Activated CD4-positive, alpha-beta T cell treated with anti-CD3 and anti-CD28 coated beads for 48 hours (primary cell): ENCODE data around the gene OR3A2.
"Not testable (repeated sequence)": the region's sequence is repeated elsewhere in the genome, so short reads cannot be mapped to it uniquely, and the experiment has no call there.

Source experiments
- DNase-seq: peaks from one replicate; pipeline ENCODE4 v3.0.0-alpha.2; 2020

The OR3A2 gene

GRCh38 chr17:3282901-3283300, 103.2 kb downstream of the OR3A2 start:
- DNase-seq: no peak

DNA sequence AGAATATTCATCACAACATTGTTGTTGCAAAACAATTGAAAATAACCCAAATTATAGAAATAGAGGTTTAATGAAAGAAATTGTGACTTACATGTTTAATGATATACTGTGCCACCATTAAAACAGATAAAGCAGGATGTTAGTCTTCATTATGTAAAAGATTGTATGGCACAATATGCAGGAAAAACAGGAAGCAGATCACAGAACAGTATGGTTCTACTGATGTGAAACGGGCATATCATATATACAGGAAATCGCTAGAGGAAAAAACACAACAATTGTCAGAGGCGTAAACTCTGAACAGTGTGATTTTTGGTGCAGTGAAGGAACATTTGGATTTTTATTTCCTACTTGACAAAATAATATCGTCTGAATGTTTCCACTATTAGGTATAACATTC, 110.0 kb downstream of the OR3A2 start:
- no peak for DNase-seq

- DNase-seq: no peak
Measured at GRCh38 chr17:3271072-3271848, 114.8 kb downstream of the OR3A2 start.

DNA sequence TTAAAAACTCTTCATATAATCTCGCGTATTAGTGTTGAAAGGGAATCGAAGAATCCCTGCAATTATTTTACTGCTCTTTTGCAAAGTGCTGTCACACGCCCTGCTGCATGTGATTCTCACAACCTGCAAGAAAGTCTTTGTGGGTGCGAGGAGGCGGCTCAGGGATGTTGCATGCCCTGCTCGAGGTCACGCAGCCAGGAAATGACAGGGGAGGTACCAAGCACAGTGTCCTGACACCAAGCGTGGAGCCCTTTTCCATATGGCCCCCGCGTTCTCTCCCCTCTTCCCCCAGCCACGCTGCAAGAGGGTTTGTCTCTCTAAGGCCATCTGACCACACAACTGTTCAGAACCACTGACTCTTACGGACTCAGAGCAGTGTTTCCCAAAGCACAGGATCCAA, 125.5 kb downstream of the OR3A2 start:
- no peak for DNase-seq

- no peak for DNase-seq
Measured at GRCh38 chr17:3260163-3260562, 125.9 kb downstream of the OR3A2 start.

- no peak for DNase-seq
Measured at GRCh38 chr17:3256575-3256974, 129.5 kb downstream of the OR3A2 start.

DNA sequence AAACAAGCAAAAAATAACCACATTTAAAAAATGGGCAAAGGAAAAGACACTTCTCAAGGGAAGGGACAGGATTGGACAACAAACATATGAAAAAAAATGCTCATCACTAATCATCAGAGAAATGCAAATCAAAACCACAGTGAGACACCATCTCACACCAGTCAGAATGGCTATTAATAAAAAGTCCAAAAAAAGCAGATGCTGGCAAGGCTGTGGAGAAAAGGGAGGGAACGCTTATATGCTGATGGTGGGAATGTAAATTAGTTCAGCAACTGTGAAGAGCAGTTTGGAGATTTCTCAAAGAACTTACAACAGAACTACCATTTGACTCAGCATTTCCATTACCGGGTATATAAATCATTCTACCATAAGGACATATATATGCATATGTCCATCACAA, 137.1 kb downstream of the OR3A2 start:
- DNase-seq: not testable (repeated sequence)

GRCh38 chr17:3244841-3245240, 141.3 kb downstream of the OR3A2 start:
- not testable (repeated sequence) for DNase-seq

DNA sequence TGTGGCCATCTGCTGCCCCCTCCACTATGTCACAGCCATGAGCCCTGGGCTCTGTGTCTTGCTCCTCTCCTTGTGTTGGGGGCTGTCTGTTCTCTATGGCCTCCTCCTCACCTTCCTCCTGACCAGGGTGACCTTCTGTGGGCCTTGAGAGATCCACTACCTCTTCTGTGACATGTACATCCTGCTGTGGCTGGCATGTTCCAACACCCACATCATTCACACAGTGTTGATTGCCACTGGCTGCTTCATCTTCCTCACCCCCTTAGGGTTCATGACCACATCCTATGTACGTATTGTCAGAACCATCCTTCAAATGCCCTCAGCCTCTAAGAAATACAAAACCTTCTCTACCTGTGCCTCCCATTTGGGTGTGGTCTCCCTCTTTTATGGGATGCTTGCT, 145.1 kb downstream of the OR3A2 start:
- not testable (repeated sequence) for DNase-seq

DNA sequence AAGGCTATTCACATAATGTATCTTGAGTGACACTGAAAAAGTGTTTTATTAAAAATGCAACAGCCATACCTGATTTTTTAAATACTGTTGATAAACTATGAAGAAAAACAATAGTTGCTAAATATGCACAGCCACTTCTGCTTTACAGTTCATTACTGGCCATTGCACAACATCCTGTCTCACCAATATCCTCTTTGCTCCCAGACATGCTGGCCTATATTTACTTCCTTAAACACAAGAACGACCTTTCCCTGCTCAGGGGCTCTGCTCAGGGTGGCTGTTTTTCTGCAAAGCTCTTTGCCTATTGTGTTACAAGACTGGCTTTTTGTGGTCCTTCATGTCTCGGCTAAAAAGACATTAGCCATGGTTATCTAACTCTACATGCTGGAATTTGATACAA, 147.4 kb downstream of the OR3A2 start:
- DNase-seq: not testable (repeated sequence)

GRCh38 chr17:3232300-3232699, 153.8 kb downstream of the OR3A2 start:
- not testable (repeated sequence) for DNase-seq
